ENCODE results near the gene WBP2.

WBP2 gene

DNA sequence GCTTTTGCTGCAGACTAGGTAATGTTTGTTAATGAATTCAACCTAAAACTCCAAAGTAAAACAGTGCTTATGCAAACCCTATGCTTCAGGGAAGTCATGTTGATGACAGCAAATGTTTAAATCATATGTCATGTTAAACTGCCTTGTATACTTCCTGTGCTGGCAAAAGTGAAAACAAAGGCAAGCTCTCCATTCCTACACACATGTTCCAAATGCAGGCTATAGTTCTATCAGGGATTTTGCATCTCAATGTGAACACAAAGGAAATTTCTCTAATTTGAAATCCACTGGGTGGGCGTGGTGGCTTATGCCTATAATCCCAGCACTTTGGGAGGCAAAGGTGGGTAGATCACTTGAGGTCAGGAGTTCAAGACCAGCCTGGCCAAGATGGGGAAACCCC is 51.3 kb downstream of the WBP2 start:
- TF ChIP-seq, protein P1, sequence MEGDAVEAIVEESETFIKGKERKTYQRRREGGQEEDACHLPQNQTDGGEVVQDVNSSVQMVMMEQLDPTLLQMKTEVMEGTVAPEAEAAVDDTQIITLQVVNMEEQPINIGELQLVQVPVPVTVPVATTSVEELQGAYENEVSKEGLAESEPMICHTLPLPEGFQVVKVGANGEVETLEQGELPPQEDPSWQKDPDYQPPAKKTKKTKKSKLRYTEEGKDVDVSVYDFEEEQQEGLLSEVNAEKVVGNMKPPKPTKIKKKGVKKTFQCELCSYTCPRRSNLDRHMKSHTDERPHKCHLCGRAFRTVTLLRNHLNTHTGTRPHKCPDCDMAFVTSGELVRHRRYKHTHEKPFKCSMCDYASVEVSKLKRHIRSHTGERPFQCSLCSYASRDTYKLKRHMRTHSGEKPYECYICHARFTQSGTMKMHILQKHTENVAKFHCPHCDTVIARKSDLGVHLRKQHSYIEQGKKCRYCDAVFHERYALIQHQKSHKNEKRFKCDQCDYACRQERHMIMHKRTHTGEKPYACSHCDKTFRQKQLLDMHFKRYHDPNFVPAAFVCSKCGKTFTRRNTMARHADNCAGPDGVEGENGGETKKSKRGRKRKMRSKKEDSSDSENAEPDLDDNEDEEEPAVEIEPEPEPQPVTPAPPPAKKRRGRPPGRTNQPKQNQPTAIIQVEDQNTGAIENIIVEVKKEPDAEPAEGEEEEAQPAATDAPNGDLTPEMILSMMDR (IDR thresholded peaks at IDR 0.05; ENCODE audit: low read length, missing control alignments) = no peak
- no peak for DNase-seq (ENCODE audit: low read depth)
- H3K4me3 ChIP-seq (replicated peaks; ENCODE audit: low read depth, low read length) = no peak overlapping the region

DNA sequence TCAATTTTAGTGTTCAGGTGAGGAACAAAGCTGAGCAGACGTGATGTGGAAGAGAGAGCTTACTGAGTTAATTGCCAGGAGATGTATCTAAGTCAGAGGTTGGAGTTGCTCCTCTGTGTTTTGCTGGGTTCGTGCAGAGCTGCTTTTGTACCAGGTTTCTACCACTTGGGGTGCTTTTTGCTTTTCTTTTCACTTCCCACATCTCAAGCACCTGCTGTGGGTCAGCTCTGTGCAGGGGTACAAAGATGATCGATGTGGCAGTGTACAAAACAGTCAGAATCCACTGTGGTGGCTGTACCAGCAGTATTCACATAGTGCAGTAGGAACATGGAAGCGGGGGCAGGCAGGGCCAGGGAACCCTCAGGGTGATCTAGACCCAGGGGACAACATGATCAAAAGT is 55.7 kb downstream of the WBP2 start:
- TF ChIP-seq, protein P1 (IDR thresholded peaks at IDR 0.05; ENCODE audit: low read length, missing control alignments) = no peak
- no peak for DNase-seq (ENCODE audit: low read depth)
- no peak overlapping the region for H3K4me3 ChIP-seq (replicated peaks; ENCODE audit: low read depth, low read length)

DNA sequence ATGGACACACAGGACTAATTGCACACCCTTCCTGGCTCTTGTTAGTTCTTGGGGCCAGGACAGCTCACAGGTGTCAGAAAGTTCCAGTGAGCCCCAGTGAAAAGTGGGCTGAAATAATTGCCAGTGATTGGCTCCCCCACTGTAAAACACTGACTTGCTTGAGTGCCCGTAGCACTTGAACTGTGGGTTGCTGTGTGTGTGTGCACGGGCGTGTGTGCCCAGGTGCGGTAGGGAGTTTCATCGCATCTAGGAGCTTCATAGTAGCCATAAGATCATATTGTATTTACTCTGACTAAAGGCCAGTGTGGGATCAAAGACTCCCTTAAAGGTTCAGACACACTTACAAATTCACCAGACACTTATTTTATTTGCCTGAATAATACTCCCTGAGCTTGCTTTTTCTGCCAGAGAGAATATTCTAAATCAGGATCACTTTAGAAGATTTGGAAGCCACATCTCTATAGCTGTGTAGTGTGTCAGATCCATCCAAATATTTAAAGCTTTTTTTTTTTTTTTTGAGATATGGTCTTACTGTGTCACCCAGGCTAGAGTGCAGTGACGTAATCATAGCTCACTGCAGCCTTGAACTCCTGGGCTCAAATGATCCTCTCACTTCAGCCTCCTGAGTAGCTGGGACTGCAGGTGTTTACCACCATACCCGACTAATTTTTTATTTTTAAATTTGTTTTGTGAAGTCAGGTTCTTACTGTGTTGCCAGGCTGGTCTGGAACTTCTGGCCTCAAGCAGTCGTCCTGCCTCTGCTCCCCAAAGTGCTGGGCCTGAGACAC is 59.1 kb downstream of the WBP2 start:
- TF ChIP-seq, protein P1 (IDR thresholded peaks at IDR 0.05; ENCODE audit: low read length, missing control alignments) = no peak
- DNase-seq (ENCODE audit: low read depth) = no peak
- no peak overlapping the region for H3K4me3 ChIP-seq (replicated peaks; ENCODE audit: low read depth, low read length)
